ENCODE data around the gene ANAPC15.

ANAPC15 gene

DNA sequence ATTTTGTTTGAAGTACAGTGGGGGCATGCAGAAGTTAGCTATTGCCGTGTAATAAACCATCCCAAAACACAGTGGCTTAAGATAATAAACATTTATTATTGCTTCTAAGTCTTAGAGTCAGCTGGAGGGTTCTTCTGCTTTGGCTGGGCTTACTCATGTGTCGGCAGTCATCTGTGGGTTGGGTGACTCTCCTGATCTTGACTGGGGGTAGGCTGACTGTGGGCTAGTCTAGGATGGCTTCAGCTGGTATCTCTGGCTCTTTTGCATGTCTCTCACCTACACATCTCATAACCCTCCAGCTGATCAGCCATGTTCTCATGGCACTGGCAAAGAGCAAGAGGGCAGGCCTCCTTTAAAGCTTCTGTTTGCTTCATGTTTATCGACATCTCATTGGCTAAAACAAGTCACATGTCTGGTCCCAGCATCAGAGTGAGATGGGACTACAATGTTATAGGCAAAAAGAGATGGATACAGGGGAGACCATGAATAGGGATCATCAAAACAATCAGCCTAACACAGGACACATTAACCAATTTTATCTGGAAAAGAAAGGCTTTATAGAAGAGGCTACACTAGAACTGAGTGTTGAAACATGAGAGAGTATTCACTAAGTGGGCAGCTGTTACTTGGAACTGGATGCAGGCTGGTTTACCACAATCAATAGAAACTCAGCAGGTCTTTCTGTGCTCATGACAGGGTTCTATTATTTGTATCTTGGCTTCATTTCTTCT lies 26.7 kb downstream of the ANAPC15 start:
- DNase-seq (ENCODE audit: low read depth in 2 of 2): no peak

DNA sequence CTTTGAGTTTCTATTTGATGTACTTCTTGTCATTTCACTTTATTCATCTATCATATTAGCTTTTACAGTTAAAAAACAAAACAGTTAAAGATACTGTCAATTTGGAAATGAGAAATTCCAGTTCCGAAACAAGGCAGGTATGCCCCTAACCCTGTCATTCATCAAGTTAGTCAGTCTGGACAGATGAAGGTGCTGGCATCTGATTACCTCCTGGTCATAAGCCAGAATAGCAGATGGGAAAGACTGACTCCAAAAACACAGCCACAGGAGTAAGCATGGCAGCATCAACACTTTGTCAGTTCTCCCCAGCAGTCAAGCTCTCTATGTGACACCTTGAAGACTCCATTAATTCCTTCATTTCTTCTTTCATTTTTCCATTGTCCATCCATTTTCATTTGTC lies 27.5 kb downstream of the ANAPC15 start:
- no peak for DNase-seq (ENCODE audit: low read depth in 2 of 2)

DNA sequence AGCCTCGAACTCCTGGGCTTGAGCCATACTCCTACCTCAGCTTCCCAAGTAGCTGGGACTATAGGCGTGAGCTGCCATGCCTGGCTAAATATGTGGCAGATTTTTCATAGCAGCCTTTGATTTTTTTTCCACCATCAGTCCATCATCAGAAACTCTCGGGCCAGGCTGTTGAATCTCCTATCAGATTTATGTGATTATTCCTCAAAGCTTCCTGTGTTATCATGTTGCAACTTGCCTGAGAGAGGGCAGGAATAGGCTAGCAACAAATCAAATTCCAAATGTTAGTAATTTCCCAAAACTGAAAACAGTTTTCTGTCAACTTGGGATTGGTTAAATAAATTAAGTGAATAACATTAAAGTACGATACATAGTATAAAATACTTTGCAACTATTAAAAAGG lies 28.4 kb downstream of the ANAPC15 start:
- DNase-seq (ENCODE audit: low read depth in 2 of 2): no peak

DNA sequence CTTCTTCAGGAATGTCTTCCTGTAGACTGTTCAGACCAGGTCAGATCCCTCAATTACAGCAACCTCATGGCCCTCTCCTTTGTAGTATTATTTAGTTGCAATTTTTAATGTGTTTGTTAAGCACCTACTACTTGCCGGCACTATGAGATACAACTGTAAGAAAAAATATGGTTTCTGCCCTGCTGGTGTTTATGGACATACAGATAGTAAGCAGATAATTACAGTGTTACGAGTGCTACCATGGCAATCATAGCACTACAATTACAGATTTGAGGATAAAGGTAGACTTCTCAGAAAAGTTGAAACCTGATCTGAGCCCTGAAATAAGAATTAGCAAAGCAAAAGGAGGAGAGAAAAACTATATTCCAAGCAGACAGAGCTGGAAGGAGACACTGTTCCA lies 29.1 kb downstream of the ANAPC15 start:
- no peak for DNase-seq (ENCODE audit: low read depth in 2 of 2)

DNA sequence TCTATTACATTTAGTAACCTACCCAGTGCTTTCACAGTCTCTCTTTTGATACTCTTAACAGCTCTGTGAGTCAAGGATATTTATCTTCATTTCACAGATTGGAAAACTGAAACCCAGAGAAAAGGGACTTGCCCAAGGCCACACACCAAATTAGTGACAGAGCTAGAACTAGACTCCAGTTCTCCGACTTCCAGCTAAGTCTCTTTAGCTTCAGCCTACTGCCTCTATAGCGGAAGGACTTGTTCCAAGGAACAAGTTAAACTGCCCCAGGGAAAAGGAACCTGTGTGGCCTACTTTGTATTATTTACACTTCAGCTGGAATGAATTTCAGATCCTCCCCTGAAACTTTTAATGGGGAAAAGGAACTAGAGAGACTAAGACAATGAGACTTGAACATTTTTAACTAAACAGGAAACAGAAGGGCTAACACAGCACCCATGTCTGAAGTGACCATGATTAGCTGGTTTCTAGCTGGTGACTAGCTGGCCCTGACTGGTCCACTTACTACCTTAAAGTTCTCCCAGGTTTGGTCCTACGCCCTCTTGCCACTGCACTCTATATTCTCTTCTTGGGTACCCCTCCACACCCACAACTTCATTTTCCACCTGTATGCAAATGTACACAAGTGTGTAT lies 30.6 kb downstream of the ANAPC15 start:
- DNase-seq (ENCODE audit: low read depth in 2 of 2): no peak

DNA sequence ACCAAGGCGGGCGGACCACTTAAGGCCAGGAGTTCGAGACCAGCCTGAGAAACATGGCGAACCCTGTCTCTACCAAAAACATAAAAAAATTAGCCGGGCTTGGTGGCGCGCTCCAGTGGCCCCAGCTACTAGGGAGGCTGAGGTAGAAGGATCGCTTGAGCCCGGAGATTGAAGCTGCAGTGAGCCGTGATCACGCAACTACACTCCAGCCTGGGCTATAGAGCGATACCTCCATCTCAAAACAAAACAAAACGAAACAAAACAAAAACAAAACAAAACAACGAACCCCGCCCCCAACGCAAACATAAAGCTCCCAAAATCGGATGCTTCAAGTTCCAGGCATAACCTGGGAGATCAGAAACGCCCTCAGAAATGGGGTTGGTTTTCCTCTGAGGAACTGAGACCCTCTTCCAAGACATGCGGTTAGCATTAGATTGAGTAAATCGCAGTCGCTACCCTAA lies 31.3 kb downstream of the ANAPC15 start:
- no peak for DNase-seq (ENCODE audit: low read depth in 2 of 2)

DNA sequence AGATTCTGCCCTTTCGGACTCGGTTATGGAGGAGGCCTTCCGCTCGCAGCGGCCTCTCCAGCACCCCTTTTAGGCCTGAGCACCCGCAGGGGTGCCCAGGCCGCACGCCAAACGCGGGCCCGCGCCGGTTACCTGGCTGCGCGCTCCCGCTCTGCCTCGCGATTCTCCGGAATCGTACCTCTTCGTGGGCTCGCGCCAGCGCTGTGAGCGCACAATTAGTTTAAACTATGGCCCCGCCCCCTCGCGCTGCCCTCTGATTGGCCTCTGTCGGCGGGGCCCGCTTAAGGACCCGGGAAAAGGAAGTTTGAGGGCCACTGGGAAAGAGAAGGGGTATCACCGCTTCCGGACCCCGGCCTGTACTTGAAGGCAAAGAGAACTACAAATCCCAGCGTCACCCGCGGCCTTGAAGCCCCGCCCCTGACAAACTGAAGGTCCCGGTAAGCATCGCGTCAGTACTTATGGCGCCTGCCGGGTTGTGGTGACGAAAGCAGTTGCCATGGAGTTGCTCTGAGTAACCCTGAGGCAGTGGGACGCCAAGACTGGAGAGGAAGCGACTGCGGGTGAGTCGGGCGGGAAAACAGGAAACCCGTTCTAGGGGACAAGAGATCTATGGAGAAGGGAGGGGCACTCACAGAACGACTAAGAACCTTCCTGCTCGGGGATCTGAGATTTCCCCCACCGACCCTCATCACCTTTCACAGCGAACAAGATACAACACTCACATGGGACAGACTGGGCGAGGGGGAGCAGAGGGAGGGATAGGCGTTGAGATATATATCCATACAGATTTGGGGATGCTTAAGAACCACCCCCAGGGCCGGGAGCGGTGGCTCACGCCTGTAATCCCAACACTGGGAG lies 31.9 kb downstream of the ANAPC15 start, which contains the start of the genes LRRC51 and NUMA1:
TSS of gene LRRC51 (plus strand) at position 525 of the 858 bp plus-strand sequence. CDS start 8,234 bp downstream, outside the sequence.
TSS of gene NUMA1 (minus strand) at position 217 of the 858 bp plus-strand sequence. CDS start 44,599 bp downstream, outside the sequence.
- peak; percentile 97 to 98 for DNase-seq (ENCODE audit: low read depth in 2 of 2)

DNA sequence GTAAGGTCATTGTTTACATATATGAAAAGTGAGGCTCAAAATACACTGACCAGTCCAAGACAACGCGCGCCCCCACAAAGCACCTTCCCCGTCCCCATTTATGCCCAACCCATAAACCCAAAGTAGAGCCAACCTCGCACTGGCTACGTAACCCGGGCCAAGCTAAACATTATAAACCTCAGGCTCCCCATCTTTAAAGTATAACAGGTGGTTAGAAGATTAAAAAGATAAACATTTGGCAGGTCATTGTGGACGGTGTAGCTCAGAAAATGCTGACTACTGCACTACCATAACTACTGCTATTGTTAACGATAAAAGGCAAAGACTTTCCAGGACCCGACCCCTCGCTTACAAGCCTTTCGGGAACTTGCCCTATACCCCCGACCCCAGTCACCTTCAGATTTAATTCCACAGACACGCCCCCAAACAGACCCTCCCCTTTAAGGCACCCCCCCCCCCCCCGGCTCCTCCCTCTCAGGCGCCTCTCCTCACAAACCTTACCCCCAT lies 32.6 kb downstream of the ANAPC15 start:
- DNase-seq (ENCODE audit: low read depth in 2 of 2): no peak

DNA sequence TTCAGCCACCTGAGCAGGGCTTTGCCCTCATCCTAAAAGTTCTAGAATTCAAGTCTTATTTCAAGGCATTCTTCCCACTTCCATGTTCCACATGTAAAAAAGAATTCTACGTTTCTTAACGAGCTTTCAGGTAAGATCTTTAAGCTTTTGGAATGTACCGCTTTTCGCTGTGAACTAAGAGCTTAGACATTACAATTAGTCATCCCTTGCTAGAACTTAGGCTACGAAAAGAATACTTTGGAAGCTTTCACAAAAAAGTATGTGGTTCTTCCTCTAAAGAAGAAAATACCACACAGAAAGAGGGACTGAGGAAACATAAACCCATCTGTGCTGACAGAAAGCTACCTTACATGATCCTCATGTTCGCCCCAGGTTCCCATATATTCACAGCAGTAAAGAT lies 34.0 kb downstream of the ANAPC15 start:
- no peak for DNase-seq (ENCODE audit: low read depth in 2 of 2)

DNA sequence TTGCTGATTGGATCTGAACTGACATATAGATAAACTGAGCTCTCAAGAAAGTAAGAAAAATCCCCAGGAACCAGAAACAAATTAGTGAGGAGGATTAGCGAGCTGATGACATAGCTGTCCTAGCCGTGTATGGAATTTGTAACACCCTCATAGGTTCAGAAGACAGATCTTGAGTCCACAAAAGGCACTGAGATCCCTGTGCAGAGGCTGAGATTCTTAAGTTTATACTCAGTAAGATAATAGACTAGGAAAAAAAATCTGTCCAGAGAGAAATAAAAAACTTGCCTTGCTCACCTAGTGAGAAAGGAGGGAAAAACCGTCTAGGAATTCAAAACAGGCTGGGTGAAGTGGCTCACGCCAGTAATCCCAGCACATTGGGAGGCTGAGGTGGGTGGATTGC lies 36.7 kb downstream of the ANAPC15 start:
- no peak for DNase-seq (ENCODE audit: low read depth in 2 of 2)

DNA sequence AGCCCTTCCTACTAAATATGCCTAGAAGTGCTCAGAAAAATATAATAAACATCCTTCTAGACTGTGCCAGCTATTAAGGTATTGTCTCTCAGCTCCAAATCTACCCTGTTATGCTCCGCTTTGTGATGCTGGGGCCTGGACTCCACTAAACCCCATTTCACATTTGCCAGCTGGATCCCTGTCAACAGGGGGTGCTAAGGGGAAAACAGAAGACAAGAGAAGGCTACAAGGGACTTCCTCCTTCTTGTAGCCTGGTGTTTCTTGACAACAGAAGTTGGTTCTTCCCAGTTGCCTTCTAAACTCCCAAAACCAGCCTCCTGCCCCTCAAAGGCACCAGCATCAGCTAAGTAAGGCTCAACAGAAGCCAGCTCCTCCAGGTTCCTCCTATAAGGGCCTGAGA lies 37.4 kb downstream of the ANAPC15 start:
- DNase-seq (ENCODE audit: low read depth in 2 of 2): no peak

DNA sequence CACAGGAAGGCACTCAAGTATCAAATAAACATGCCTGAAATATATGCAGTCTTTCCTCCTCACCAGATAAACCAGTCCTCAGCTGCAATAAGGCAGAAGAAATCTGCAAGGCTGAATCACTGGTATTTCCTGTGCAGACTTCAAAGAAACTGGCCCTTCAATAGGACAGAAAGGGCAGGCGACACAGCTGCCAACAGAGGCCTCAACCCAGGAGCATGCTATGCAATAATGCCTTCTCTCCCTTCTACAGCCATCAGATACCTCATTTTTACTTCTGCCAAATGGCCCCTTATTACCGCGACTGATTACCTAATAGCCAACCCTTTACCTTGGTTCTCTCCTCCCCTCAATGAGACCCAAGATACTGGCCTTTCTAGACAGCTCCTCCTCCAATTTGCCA lies 40.1 kb downstream of the ANAPC15 start:
- DNase-seq (ENCODE audit: low read depth in 2 of 2): no peak

DNA sequence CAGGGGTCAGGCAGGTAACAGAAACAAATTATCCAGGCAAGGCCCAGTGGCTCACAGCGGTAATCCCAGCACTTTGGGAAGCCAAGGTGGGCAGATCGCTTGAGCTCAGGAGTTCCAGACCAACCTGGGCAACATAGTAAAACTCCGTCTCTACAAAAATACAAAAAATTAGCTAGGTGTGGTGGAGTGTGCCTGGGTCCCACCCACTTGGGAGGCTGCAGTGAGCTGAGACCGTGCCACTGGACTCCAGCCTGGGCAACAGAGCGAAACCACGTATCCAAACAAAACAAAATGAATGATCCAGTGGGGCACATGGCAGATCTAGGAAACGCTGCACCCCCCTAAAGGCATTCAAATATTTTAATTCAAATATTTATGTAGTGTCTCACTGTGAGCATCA lies 42.0 kb downstream of the ANAPC15 start:
- DNase-seq (ENCODE audit: low read depth in 2 of 2): no peak

DNA sequence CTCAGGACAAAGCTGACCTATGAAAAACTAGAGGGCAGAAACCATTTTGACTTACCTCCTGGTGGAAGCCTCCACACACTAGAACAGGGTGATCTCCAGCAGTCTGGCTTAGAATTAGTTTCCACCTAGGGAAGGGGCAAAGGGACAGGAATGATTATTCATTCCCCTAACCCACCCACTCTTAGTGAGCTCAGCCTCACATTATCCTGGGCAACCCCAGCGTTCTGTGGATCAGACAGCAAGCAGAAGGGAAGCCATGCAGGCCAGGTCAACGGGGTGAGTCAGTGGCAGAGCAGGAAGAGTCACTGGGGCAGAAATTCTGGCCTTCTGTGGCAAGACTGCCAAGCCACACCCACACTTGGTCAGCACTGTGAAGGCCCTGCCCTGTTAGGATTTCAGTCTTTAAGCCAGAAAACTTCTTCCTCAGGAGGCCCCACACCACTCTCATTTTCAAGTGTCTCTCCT lies 42.7 kb downstream of the ANAPC15 start:
- DNase-seq (ENCODE audit: low read depth in 2 of 2): no peak

DNA sequence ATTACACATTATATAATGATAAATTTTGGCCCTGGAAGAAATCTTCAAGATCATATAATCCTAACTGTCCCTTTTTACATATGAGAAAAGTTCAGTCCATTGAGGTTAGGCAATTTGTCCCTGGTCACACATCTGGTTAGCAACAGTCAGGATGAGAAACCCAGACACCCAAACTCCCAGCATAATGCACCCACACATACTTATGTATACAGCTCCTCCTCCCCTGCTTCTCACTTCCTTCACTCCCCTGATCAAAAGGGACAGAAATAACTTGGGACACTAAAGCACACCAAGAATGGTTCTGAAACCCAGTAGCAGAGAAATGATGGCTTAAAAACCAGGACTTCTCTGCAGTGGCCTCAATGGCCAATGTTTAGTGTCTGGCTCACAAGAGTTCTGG lies 43.3 kb downstream of the ANAPC15 start:
- no peak for DNase-seq (ENCODE audit: low read depth in 2 of 2)

DNA sequence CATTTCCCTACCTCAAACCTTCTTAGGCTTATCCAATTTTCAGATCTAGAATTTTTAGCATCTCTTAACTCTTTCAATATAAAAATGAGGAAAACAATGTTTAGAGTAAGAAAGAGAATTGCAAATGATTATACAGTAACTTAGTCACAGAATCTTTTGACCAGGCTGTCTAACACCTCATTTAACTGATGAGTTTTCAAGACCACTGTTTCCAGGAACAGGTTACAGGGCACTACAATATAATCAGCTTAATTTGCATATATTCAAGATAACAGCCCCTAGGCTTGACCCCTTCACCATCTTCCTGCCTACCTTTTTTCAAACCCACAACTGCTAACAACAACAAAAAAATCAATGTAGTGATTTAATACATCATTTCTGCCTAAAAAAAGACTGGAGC lies 44.8 kb downstream of the ANAPC15 start:
- no peak for DNase-seq (ENCODE audit: low read depth in 2 of 2)

DNA sequence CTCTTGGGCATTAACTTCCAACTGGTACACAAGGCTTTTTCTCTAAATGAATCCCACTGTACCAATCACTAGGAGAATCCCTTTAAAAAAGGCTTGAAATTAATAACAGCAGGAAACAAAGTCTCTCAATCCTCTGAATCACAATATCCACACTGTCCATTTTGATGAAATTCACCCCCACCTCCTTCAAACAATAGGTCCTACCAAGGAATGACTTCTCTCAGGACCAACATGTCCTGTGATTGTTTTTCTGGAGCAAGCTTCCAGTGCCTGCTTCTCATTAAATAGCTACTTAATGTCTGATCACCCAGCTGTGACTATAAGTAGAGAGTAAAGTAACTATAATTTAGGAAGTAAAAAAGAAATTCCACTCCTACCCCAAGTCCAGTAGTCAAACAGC lies 45.2 kb downstream of the ANAPC15 start:
- no peak for DNase-seq (ENCODE audit: low read depth in 2 of 2)

DNA sequence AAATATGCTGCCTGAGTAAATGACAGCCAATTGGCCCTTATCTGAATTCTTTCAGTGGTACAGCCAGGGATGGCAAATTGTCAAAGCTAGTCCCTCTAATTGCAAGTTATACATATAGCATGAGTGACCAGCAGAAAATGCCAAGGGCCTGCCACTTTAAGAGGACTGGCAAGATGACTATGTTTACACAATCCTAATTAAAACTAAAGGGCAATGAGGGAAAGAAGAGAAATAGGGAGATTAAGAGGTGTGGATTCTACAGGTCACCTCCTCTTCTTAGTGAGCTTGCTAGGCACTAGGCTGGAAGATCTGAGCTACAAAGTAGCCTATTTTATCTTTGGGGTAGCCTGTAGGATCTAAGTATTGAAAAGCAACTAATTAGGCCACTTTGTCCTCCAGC lies 45.6 kb downstream of the ANAPC15 start:
- no peak for DNase-seq (ENCODE audit: low read depth in 2 of 2)

DNA sequence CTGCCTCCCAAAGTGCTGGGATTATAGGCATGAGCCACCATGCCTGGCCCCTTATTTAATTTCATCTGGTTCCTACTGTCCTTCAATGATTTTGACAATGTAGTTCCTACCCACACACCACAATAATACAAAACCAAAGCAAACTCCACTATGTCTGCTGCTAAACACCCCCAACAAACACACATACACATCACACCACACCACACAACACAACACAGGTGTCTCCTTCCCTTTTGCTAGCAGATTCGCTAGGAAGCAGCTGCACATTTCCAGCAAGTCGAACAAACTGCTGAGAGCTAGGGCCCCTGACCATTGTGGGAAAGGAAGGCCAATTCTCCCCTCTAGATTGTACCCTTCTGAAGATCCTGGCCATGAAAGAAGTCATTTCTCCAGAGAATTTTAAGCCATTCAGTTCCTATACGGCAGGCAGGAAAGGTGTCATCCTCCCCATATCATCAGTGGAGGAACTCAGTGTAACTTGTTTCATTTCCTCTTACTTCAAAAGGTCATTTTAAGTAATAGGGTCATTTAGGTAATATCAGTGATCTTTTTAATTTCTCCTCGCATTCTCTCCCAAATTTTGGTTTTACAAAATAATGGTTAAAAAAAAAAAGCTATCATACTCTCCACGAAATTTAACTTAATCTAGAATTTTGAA lies 50.6 kb downstream of the ANAPC15 start:
- no peak for DNase-seq (ENCODE audit: low read depth in 2 of 2)
